Fibroblast of the aortic adventitia (primary cell): ENCODE results near the gene KCNK17. TPM values are rescaled to one million over a fixed set of nuclear protein-coding genes. Genes with fewer than 3 reads are reported as not detected.

Source experiments
- DNase-seq: peaks from one replicate; pipeline ENCODE4 v3.0.0-alpha.2; 2010; ENCODE audit warnings: low read depth
- H3K4me3 ChIP-seq: 2 replicates; pipeline ENCODE4 v1.5.1; 2011; ENCODE audit warnings: low read depth, mild to moderate bottlenecking, control low read depth, low read length, moderate library complexity
- CTCF ChIP-seq: IDR thresholded peaks from 2 replicates; pipeline ENCODE4 v1.5.1; 2011; ENCODE audit warnings: mild to moderate bottlenecking, low read length, control low read depth, inconsistent platforms; ENCODE audit not compliant: insufficient read depth
- total RNA-seq: library from RNA; depleted of rRNA; stranded (reverse); fragments of >200 nt; gene quantifications from 2 replicates; pipeline ENCODE4 v1.2.3, GENCODE V29; 2012; ENCODE audit warnings: low replicate concordance

The KCNK17 gene
- total RNA-seq, 1 donor, result not detected

DNA sequence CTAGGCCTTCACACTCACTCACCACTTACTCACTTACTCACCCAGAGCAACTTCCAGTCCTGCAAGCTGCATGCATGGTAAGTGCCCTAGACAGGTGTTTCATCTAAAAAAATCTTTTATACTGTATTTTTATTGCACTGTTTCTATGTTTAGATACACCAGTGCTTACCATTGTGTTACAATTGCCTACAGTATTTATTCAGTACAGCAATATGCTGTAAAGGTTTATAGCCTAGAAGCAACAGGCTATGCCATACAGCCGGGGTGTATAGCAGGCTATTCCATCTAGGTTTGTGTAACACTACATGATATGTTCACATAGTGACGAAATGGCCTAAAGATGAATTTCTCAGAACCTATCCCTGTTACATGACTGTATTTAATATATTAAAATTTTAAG is 47.8 kb downstream of the KCNK17 start:
- no peak for TF ChIP-seq CTCF
- H3K4me3 ChIP-seq, result no peak overlapping the region
- DNase-seq, result no peak

GRCh38 chr6:39263303-39264037 is 50.7 kb downstream of the KCNK17 start:
- no peak overlapping the region for H3K4me3 ChIP-seq
- TF ChIP-seq CTCF, result no peak
- DNase-seq, result no peak

DNA sequence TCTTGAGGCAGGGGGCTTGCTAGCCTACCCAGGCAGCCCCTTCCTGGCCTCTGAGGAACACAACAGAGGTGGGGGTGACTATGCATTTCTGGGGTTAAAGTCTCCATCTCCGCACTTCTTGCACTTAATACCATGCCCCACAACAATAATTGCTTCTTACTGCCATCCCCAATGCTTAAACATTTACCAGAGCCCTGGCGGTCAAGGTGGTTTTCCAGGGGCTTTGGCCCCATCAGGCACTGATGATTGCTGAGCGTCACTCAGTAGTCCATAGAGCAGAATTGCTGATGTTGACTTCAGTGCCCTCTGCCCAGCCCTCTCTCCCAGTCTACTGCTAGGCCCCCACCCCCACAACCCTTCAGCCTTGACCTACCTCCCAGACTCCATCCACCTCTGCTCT is 52.5 kb downstream of the KCNK17 start:
- H3K4me3 ChIP-seq, result no peak overlapping the region
- no peak for TF ChIP-seq CTCF
- DNase-seq, result no peak

- TF ChIP-seq CTCF, result no peak
- H3K4me3 ChIP-seq, result no peak overlapping the region
- DNase-seq, result no peak
Observed at GRCh38 chr6:39260953-39261352, 53.3 kb downstream of the KCNK17 start.

DNA sequence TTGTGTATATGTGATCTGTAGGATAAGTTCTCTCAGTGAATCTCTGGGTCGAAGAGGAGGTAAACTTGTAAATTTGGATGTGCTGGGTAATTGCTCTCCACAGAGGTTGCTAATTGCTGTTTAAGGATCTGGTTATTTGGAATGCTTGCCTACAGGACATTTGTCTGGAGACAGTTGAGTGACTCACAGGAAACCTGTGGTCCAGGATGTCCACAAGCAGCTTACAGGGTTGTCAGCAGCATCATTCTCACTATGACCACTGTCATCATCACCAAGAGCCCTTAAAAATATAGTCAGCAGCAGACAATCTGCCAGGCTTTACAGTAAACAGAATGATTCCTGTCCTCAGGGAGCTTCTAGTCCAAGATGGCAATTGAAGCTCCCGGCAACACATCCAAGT is 53.8 kb downstream of the KCNK17 start:
- no peak for TF ChIP-seq CTCF
- DNase-seq, result no peak
- H3K4me3 ChIP-seq, result no peak overlapping the region

GRCh38 chr6:39256294-39256940 is 57.8 kb downstream of the KCNK17 start:
- no peak for TF ChIP-seq CTCF
- H3K4me3 ChIP-seq, result no peak overlapping the region
- no peak for DNase-seq
